WERI-Rb-1 (cell line): ENCODE measurements around the gene CAP2.

Experiments used
- DNase-seq: peaks from one replicate; pipeline ENCODE4 v3.0.0-alpha.2; 2020
- H3K27ac ChIP-seq: fragments of 250-450 bp; sonication (Bioruptor Pico); 2 replicates; pipeline ENCODE4 v1.5.1; 2020; ENCODE audit warnings: mild to moderate bottlenecking, moderate library complexity
- H3K27me3 ChIP-seq: fragments of 250-450 bp; sonication (Bioruptor Pico); 2 replicates; pipeline ENCODE4 v1.5.1; 2021; ENCODE audit warnings: mild to moderate bottlenecking, low read depth, moderate library complexity; ENCODE audit not compliant: insufficient read depth, severe bottlenecking
- H3K36me3 ChIP-seq: fragments of 250-450 bp; sonication (Bioruptor Pico); 2 replicates; pipeline ENCODE4 v1.5.1; 2020; ENCODE audit warnings: mild to moderate bottlenecking, moderate library complexity
- H3K4me3 ChIP-seq: 2 replicates; pipeline ENCODE4 v1.5.1; 2011; ENCODE audit warnings: low read depth, mild to moderate bottlenecking, control low read depth, low read length
- H3K9me3 ChIP-seq: fragments of 250-450 bp; sonication (Bioruptor Pico); 2 replicates; pipeline ENCODE4 v1.5.1; 2021; ENCODE audit warnings: mild to moderate bottlenecking, moderate library complexity; ENCODE audit not compliant: severe bottlenecking
- CTCF ChIP-seq: IDR thresholded peaks from 2 replicates; pipeline ENCODE4 v1.5.1; 2011; ENCODE audit warnings: low read depth, mild to moderate bottlenecking, control low read depth, inconsistent platforms, low read length

CAP2 gene

GRCh38 chr6:17466147-17466546 is 72.8 kb downstream of the CAP2 start:
- Histone ChIP-seq H3K36me3 (no peaks in the 10 kb centered on the region), H3K4me3 (no peak overlapping the region), H3K9me3 (no peaks in the 10 kb centered on the region), H3K27me3 (no peaks in the 10 kb centered on the region), H3K27ac (no peak overlapping the region)
- TF ChIP-seq CTCF = no peak
- DNase-seq = no peak

- Histone ChIP-seq H3K9me3 (no peaks in the 10 kb centered on the region), H3K4me3 (no peak overlapping the region), H3K27ac (no peak overlapping the region), H3K27me3 (no peaks in the 10 kb centered on the region), H3K36me3 (no peaks in the 10 kb centered on the region)
- no peak for TF ChIP-seq CTCF
- DNase-seq = no peak
These were observed 73.3 kb downstream of the CAP2 start for GRCh38 chr6:17466707-17467106.

DNA sequence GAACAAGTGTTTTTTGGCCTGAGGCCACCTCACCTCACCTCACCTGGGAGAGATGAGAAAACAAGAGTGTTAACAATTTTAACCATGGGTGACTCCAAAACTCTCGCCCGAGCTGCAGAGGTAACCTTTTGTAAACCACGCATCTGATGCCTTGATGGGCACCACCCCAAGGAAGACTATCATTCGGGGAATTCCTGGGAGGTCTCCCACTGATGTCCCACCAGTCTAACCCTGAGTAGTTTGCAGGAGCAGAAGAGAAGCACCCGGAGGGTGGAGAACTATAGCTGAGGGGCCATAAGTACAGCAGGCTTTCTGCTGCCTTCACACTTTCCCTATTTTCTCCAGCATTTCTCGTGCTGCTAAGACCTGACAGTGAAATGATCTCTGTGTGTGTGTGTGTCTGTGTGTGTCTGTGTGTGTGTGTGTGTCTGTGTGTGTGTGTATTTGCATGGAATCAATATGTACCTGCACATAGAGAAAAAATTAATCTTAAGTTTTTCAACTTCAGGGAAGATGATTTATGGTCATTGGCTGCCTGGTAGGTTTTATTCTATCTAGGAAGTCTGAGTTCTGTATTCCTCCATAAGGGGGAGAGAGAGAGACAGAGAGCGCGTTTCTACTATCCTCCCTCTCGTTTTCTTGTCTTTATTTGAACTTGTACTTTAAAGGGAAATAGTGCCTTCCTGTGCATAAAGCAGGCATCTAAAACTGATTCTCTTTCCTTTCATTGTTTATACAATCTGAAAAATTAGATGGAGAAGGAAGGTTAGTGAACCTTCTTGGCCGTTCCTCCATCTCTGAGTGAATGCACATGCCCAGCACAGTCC is 75.8 kb downstream of the CAP2 start:
- Histone ChIP-seq H3K36me3 (no peaks in the 10 kb centered on the region), H3K27me3 (no peaks in the 10 kb centered on the region), H3K9me3 (no peaks in the 10 kb centered on the region), H3K27ac (no peak overlapping the region), H3K4me3 (no peak overlapping the region)
- TF ChIP-seq CTCF = 0 out of 2 replicates have a peak, but pooled peaks have one; percentile 6
- no peak for DNase-seq

DNA sequence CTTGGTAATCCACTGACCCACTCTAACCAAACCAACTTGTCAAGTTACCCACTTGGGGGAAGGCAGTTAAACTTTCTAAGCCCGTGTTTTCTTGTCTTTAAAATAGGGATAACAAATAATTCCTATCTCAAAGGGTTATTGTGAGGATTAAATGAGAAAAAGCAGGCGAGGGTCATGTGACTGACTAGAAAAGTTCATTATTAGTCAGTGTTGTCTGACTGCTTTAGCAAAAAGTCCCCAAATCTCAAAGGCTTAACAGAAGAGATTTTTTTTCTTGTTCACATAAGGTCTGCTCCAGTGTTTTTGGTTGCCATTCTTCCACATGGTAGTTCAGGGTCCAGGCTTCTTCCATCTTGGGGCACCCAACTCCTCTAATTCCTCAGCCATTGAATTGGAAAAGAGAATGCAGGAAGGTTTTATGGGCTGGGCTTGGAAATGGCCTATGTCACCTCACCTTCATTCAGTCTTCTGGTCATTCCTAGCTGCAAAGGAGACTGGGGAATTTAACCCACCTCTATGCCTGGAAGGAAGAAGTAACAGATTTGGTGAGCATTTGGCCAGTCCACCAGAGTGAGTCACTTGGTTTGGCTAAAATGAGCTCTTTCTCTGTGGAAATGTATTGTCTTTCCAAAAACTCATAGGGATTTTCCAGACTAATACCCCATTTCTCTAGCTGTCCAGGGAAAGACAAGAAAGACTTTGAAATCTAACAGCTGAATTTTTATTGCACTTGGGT is 77.0 kb downstream of the CAP2 start:
- Histone ChIP-seq H3K36me3 (no peaks in the 10 kb centered on the region), H3K9me3 (no peaks in the 10 kb centered on the region), H3K4me3 (no peak overlapping the region), H3K27me3 (no peaks in the 10 kb centered on the region), H3K27ac (no peak overlapping the region)
- no peak for TF ChIP-seq CTCF
- no peak for DNase-seq

DNA sequence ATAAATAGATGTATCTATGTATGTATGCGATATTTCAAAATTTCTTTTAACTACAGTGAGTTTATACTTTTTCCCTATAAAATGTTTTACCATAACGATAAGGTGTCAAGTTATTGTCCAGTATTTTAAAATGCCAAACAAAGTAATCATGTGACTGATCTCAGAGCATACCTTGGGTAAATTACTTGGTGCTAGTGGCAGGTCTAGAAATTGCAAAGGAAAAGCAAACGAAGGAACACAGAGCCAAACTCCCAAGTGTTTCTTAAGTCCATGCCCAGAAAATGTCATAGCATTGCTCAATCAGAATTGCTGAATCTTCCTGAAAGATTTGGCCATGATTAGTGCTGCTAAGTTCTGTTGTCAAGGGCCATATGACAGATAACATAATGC is 77.5 kb downstream of the CAP2 start:
- Histone ChIP-seq H3K4me3 (no peak overlapping the region), H3K27me3 (no peaks in the 10 kb centered on the region), H3K36me3 (no peaks in the 10 kb centered on the region), H3K27ac (no peak overlapping the region), H3K9me3 (no peaks in the 10 kb centered on the region)
- DNase-seq = no peak
- TF ChIP-seq CTCF = no peak
